SK-N-SH (cell line): Measurements from ENCODE around the gene RGR. TPM values are rescaled to one million over a fixed set of nuclear protein-coding genes. Genes with fewer than 3 reads are reported as not detected.
"Not testable (repeated sequence)": the region's sequence is repeated elsewhere in the genome, so short reads cannot be mapped to it uniquely, and the experiment has no call there.

ENCODE experiments used
- CTCF ChIA-PET: fragments of 300-600, 350-600 bp; formaldehyde crosslinking; extraction: SDS; loops from one replicate; lab custom pipeline; 2021; lab: Yijun Ruan, JAX
- POLR2A ChIA-PET: fragments of 350-600 bp; sonication (Branson Sonifier 250); formaldehyde crosslinking; extraction: SDS; loops from one replicate; lab custom pipeline; 2020; ENCODE audit warnings: antibody characterized with exemption, inconsistent platforms; lab: Yijun Ruan, JAX
- DNase-seq: peaks from one replicate; pipeline ENCODE4 v3.0.0; 2012
- H2AFZ ChIP-seq: fragments of 200-600 bp; sonication (generic); 2 replicates; pipeline ENCODE4 v1.8.1; 2016; ENCODE audit warnings: antibody characterized with exemption, mild to moderate bottlenecking, low read depth
- H3F3A ChIP-seq: fragments of 200-600 bp; sonication (generic); replicated peaks from 2 replicates; pipeline ENCODE3; 2016; ENCODE audit warnings: antibody characterized with exemption, mild to moderate bottlenecking; ENCODE audit not compliant: insufficient read depth
- H3K27ac ChIP-seq, 2 experiments: fragments of 200-500 bp in 1 of 2; fragments of 200-600 bp in 1 of 2; sonication (Bioruptor generic) in 1 of 2; sonication (generic), shearing (Covaris generic) in 1 of 2; 2 replicates each; pipeline versions ENCODE4 v1.5.1 to v1.6.1; 2014 to 2016; ENCODE audit warnings: low read depth in 2 of 2, inconsistent platforms in 1 of 2, low read length in 1 of 2, mild to moderate bottlenecking in 1 of 2, mixed read lengths in 1 of 2
- H3K27me3 ChIP-seq: fragments of 200-600 bp; sonication (generic), shearing (Covaris generic); 2 replicates; pipeline ENCODE4 v1.6.1; 2016; ENCODE audit warnings: mixed run types; ENCODE audit not compliant: insufficient read depth
- H3K36me3 ChIP-seq, 2 experiments: fragments of 200-500 bp in 1 of 2; fragments of 200-600 bp in 1 of 2; sonication (Bioruptor generic) in 1 of 2; sonication (generic) in 1 of 2; replicated peaks in 1 of 2; 2 replicates each; pipeline versions ENCODE3 to v1.5.1; 2014 to 2016; ENCODE audit warnings: low read length in 1 of 2, mild to moderate bottlenecking in 1 of 2; ENCODE audit not compliant: insufficient read depth in 2 of 2, control insufficient read depth in 1 of 2
- H3K4me1 ChIP-seq, 2 experiments: fragments of 200-500 bp in 1 of 2; fragments of 200-600 bp in 1 of 2; sonication (Bioruptor generic) in 1 of 2; sonication (generic), shearing (Covaris generic) in 1 of 2; 2 replicates each; pipeline versions ENCODE4 v1.5.1 to v1.6.1; 2014 to 2016; ENCODE audit warnings: low read depth in 1 of 2, low read length in 1 of 2, mixed run types in 1 of 2; ENCODE audit not compliant: insufficient read depth in 2 of 2, control insufficient read depth in 1 of 2
- H3K4me2 ChIP-seq: fragments of 200-600 bp; sonication (generic), shearing (Covaris generic); 2 replicates; pipeline ENCODE4 v1.6.1; 2017; ENCODE audit warnings: mixed run types
- H3K4me3 ChIP-seq, 2 experiments: fragments of 200-500 bp in 1 of 2; fragments of 200-600 bp in 1 of 2; sonication (Bioruptor generic) in 1 of 2; sonication (generic), shearing (Covaris generic) in 1 of 2; 2 replicates each; pipeline versions ENCODE4 v1.5.1 to v1.8.1; 2014 to 2016; ENCODE audit warnings: low read depth in 2 of 2, inconsistent platforms in 1 of 2, low read length in 1 of 2, mild to moderate bottlenecking in 1 of 2, mixed read lengths in 1 of 2, moderate library complexity in 1 of 2
- H3K79me2 ChIP-seq: fragments of 200-600 bp; sonication (generic); 2 replicates; pipeline ENCODE4 v1.8.1; 2017; ENCODE audit warnings: mild to moderate bottlenecking; ENCODE audit not compliant: insufficient read depth
- H3K9ac ChIP-seq: fragments of 200-600 bp; sonication (generic); 2 replicates; pipeline ENCODE4 v1.6.1; 2017; ENCODE audit warnings: mixed run types
- H3K9me2 ChIP-seq: fragments of 200-600 bp; sonication (generic); 2 replicates; pipeline ENCODE4 v1.6.1; 2017; ENCODE audit warnings: mixed run types
- H3K9me3 ChIP-seq: fragments of 200-600 bp; sonication (generic); 2 replicates; pipeline ENCODE4 v1.6.1; 2017; ENCODE audit warnings: mixed run types, mild to moderate bottlenecking, moderate library complexity
- H4K20me1 ChIP-seq: fragments of 200-600 bp; sonication (generic); 2 replicates; pipeline ENCODE4 v1.6.1; 2017; ENCODE audit warnings: mild to moderate bottlenecking, mixed run types; ENCODE audit not compliant: insufficient read depth
- ELF1 ChIP-seq: IDR thresholded peaks from 2 replicates; pipeline ENCODE4 v1.4.0; 2012
- EZH2phosphoT487 ChIP-seq: fragments of 200-600 bp; sonication (generic); IDR thresholded peaks from 2 replicates; pipeline ENCODE4 v1.6.1; 2017; ENCODE audit warnings: low read depth, mixed run types, mild to moderate bottlenecking, antibody characterized with exemption, moderate library complexity, borderline replicate concordance
- GATA2 ChIP-seq: sonication (generic); formaldehyde crosslinking; IDR thresholded peaks from 2 replicates; pipeline ENCODE4 v1.5.0; 2020; ENCODE audit warnings: mild to moderate bottlenecking, missing genetic modification reagents
- MEF2A ChIP-seq: IDR thresholded peaks from 2 replicates; pipeline ENCODE4 v1.4.0; 2012; ENCODE audit warnings: low read depth, borderline replicate concordance
- POLR2AphosphoS5 ChIP-seq: IDR thresholded peaks from 2 replicates; pipeline ENCODE4 v1.6.1; 2012; ENCODE audit warnings: low read depth, low read length
- RFX5 ChIP-seq: IDR thresholded peaks from 2 replicates; pipeline ENCODE4 v1.6.1; 2012; ENCODE audit warnings: mild to moderate bottlenecking, improper control_type of control experiment, low read length
- RXRA ChIP-seq: IDR thresholded peaks from 2 replicates; pipeline ENCODE4 v1.4.0; 2012; ENCODE audit warnings: low read depth, mild to moderate bottlenecking, borderline replicate concordance
- SIN3A ChIP-seq: IDR thresholded peaks from 2 replicates; pipeline ENCODE4 v1.6.1; 2012; ENCODE audit warnings: low read depth, mild to moderate bottlenecking, low read length, moderate library complexity, borderline replicate concordance
- TAF1 ChIP-seq: IDR thresholded peaks from 2 replicates; pipeline ENCODE4 v1.6.1; 2012; ENCODE audit warnings: low read depth, mild to moderate bottlenecking, low read length, moderate library complexity, borderline replicate concordance
- TCF12 ChIP-seq: IDR thresholded peaks from 2 replicates; pipeline ENCODE4 v1.4.0; 2012
- TEAD4 ChIP-seq: IDR thresholded peaks from 2 replicates; pipeline ENCODE4 v1.4.0; 2012; ENCODE audit warnings: mild to moderate bottlenecking, borderline replicate concordance; ENCODE audit not compliant: insufficient read depth
- YY1 ChIP-seq: IDR thresholded peaks from 2 replicates; pipeline ENCODE4 v1.4.0; 2012; ENCODE audit warnings: low read depth, mild to moderate bottlenecking
- WGBS: methylation state at CpG from one replicate; pipeline ENCODE4 v1.1.6; 2017; ENCODE audit warnings: low lambda C conversion rate; 5-methylcytosine and 5-hydroxymethylcytosine counted together
- polyA plus RNA-seq, 3 experiments: library from polyadenylated mRNA; depleted of rRNA; stranded (reverse); fragments of >200 nt; gene quantifications; 2 replicates each; pipeline ENCODE4 v1.2.3, GENCODE V29; 2012
- TF ChIP-seq, protein P1 (sequence below): IDR thresholded peaks from 2 replicates; pipeline ENCODE4 v1.4.0; 2012; ENCODE audit warnings: low read depth
- TF ChIP-seq, protein P2 (sequence below): IDR thresholded peaks from 2 replicates; pipeline ENCODE4 v1.4.0; 2012; ENCODE audit warnings: low read depth, borderline replicate concordance
- TF ChIP-seq, protein P3 (sequence below): IDR thresholded peaks from 2 replicates; pipeline ENCODE4 v1.4.0; 2012; ENCODE audit warnings: low read depth, borderline replicate concordance
- TF ChIP-seq, protein P4 (sequence below): fragments of 150-350 bp; IDR thresholded peaks from 2 replicates; pipeline ENCODE4 v1.6.1; 2017; ENCODE audit warnings: antibody characterized with exemption, low read length, low read depth, borderline replicate concordance
- TF ChIP-seq, protein P5 (sequence below): fragments of 150-350 bp; IDR thresholded peaks from 2 replicates; pipeline ENCODE4 v1.6.1; 2016; ENCODE audit warnings: mild to moderate bottlenecking, low read depth, low read length
- TF ChIP-seq, protein P6 (sequence below): IDR thresholded peaks from 2 replicates; pipeline ENCODE4 v1.6.1; 2012; ENCODE audit warnings: mild to moderate bottlenecking, low read depth, low read length, moderate library complexity

The RGR gene
- polyA plus RNA-seq, 1 of the 3 experiments (the other 2 are of a cell fraction), result not detected

DNA sequence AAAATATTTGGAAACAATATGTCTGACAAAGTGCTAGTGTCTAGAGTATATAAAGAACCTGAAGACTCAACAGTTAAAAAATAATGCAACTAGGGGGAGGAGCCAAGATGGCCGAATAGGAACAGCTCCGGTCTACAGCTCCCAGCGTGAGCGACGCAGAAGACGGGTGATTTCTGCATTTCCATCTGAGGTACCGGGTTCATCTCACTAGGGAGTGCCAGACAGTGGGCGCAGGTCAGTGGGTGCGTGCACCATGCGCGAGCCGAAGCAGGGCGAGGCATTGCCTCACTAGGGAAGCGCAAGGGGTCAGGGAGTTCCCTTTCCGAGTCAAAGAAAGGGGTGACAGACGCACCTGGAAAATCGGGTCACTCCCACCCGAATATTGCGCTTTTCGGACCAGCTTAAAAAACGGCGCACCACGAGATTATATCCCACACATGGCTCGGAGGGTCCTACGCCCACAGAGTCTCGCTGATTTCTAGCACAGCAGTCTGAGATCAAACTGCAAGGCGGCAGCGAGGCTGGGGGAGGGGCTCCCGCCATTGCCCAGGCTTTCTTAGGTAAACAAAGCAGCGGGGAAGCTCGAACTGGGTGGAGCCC lies 35.1 kb downstream of the RGR start:
- not testable (repeated sequence) for H3K9me3 ChIP-seq
- WGBS, result 59% methylated on average over 21 of the region's 31 CpGs

DNA sequence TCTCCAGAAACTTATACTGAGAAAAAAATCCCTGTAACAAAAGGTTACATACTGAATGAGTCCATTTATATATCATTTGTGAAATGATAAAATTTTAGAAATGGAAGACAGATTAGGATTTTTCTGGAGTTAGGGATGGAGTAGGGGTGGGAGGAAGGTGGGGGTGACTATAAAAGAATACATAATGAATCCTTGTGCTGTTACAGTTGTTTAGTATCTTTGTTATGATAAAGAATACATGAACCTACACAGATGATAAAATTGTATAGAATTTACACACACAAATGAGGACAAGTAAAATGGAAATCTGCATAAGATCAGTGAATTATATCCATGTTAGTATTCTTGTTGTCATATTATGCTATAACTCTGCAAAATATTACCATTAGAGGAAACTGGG lies 41.8 kb downstream of the RGR start:
- Histone ChIP-seq H3K36me3 (no peaks in the 10 kb centered on the region), H3K27me3 (no peaks in the 10 kb centered on the region; the same call in 1 of the 2 replicates), H3K9me3 (no peaks in the 10 kb centered on the region), H3K4me1 (no peaks in the 10 kb centered on the region; a peak in 1 of 4 replicates), H3K27ac (no peak overlapping the region), H3K4me2 (no peak overlapping the region), H4K20me1 (no peaks in the 10 kb centered on the region), H3K79me2 (no peaks in the 10 kb centered on the region), H3K4me3 (no peak overlapping the region), H3K9me2 (no peaks in the 10 kb centered on the region), H2AFZ (no peak overlapping the region), H3K9ac (no peak overlapping the region), H3F3A (no peaks in the 10 kb centered on the region)
- CTCF ChIA-PET, result no interaction called here
- DNase-seq, result no peak
- TF ChIP-seq POLR2AphosphoS5 (no peak), EZH2phosphoT487 (no peak), TAF1 (no peak), RXRA (no peak), YY1 (no peak), ELF1 (no peak), GATA2 (CRISPR knock-in tag) (no peak), TEAD4 (no peak), MEF2A (no peak), RFX5 (no peak), TCF12 (no peak), SIN3A (no peak)
- TF ChIP-seq, protein P1, sequence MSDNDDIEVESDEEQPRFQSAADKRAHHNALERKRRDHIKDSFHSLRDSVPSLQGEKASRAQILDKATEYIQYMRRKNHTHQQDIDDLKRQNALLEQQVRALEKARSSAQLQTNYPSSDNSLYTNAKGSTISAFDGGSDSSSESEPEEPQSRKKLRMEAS, result no peak
- TF ChIP-seq, protein P2, sequence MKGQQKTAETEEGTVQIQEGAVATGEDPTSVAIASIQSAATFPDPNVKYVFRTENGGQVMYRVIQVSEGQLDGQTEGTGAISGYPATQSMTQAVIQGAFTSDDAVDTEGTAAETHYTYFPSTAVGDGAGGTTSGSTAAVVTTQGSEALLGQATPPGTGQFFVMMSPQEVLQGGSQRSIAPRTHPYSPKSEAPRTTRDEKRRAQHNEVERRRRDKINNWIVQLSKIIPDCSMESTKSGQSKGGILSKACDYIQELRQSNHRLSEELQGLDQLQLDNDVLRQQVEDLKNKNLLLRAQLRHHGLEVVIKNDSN, result no peak
- TF ChIP-seq, protein P3, sequence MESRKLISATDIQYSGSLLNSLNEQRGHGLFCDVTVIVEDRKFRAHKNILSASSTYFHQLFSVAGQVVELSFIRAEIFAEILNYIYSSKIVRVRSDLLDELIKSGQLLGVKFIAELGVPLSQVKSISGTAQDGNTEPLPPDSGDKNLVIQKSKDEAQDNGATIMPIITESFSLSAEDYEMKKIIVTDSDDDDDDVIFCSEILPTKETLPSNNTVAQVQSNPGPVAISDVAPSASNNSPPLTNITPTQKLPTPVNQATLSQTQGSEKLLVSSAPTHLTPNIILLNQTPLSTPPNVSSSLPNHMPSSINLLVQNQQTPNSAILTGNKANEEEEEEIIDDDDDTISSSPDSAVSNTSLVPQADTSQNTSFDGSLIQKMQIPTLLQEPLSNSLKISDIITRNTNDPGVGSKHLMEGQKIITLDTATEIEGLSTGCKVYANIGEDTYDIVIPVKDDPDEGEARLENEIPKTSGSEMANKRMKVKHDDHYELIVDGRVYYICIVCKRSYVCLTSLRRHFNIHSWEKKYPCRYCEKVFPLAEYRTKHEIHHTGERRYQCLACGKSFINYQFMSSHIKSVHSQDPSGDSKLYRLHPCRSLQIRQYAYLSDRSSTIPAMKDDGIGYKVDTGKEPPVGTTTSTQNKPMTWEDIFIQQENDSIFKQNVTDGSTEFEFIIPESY, result no peak
- TF ChIP-seq, protein P4, sequence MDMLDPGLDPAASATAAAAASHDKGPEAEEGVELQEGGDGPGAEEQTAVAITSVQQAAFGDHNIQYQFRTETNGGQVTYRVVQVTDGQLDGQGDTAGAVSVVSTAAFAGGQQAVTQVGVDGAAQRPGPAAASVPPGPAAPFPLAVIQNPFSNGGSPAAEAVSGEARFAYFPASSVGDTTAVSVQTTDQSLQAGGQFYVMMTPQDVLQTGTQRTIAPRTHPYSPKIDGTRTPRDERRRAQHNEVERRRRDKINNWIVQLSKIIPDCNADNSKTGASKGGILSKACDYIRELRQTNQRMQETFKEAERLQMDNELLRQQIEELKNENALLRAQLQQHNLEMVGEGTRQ, result no peak
- TF ChIP-seq, protein P5, sequence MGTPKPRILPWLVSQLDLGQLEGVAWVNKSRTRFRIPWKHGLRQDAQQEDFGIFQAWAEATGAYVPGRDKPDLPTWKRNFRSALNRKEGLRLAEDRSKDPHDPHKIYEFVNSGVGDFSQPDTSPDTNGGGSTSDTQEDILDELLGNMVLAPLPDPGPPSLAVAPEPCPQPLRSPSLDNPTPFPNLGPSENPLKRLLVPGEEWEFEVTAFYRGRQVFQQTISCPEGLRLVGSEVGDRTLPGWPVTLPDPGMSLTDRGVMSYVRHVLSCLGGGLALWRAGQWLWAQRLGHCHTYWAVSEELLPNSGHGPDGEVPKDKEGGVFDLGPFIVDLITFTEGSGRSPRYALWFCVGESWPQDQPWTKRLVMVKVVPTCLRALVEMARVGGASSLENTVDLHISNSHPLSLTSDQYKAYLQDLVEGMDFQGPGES, result no peak
- TF ChIP-seq, protein P6, sequence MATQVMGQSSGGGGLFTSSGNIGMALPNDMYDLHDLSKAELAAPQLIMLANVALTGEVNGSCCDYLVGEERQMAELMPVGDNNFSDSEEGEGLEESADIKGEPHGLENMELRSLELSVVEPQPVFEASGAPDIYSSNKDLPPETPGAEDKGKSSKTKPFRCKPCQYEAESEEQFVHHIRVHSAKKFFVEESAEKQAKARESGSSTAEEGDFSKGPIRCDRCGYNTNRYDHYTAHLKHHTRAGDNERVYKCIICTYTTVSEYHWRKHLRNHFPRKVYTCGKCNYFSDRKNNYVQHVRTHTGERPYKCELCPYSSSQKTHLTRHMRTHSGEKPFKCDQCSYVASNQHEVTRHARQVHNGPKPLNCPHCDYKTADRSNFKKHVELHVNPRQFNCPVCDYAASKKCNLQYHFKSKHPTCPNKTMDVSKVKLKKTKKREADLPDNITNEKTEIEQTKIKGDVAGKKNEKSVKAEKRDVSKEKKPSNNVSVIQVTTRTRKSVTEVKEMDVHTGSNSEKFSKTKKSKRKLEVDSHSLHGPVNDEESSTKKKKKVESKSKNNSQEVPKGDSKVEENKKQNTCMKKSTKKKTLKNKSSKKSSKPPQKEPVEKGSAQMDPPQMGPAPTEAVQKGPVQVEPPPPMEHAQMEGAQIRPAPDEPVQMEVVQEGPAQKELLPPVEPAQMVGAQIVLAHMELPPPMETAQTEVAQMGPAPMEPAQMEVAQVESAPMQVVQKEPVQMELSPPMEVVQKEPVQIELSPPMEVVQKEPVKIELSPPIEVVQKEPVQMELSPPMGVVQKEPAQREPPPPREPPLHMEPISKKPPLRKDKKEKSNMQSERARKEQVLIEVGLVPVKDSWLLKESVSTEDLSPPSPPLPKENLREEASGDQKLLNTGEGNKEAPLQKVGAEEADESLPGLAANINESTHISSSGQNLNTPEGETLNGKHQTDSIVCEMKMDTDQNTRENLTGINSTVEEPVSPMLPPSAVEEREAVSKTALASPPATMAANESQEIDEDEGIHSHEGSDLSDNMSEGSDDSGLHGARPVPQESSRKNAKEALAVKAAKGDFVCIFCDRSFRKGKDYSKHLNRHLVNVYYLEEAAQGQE, result no peak
- POLR2A ChIA-PET, result no interaction called here

More for the DNA sequence above, 35.1 kb downstream of the RGR start:
- H3F3A ChIP-seq, H3K4me2 ChIP-seq, H3K36me3 ChIP-seq, H3K79me2 ChIP-seq, H3K4me1 ChIP-seq, H3K27ac ChIP-seq, H4K20me1 ChIP-seq, H3K4me3 ChIP-seq, H3K9ac ChIP-seq, H3K9me2 ChIP-seq, POLR2A ChIA-PET, DNase-seq, H3K27me3 ChIP-seq, H2AFZ ChIP-seq: not testable (repeated sequence)
- CTCF ChIA-PET, result interaction anchor here (2.5 kb wide), 1 partner anchor 15 kb away, joined by 10 read pairs; no protein-coding TSS in a partner anchor
